Esophagus squamous epithelium (tissue), 5 donors: ENCODE results near the gene TNFRSF14. TPM values are rescaled to one million over a fixed set of nuclear protein-coding genes. Genes with fewer than 3 reads are reported as not detected.

ENCODE experiments used
- DNase-seq: peaks from one replicate; lab custom pipeline; 2025; lab: John Stamatoyannopoulos, UW
- H3K27ac ChIP-seq, 4 donors: fragments of 200-600 bp; sonication (generic); one replicate each; pipeline ENCODE4 v1.5.1; 2016 to 2019; ENCODE audit warnings: mild to moderate bottlenecking in 1 of 4
- H3K27me3 ChIP-seq, 4 donors: fragments of 200-600 bp; sonication (generic); 1 replicate in 3 of 4; 2 replicates in 1 of 4; pipeline versions ENCODE4 v1.5.1 to v1.6.0; 2017 to 2021; ENCODE audit warnings: antibody characterized with exemption in 1 of 4
- H3K36me3 ChIP-seq, 3 donors: fragments of 200-600 bp; sonication (generic); one replicate each; pipeline ENCODE4 v1.5.1; 2016 to 2019
- H3K4me1 ChIP-seq, 3 donors: fragments of 200-600 bp; sonication (generic); one replicate each; pipeline ENCODE4 v1.5.1; 2017 to 2019
- H3K4me3 ChIP-seq, 4 donors: fragments of 200-600 bp; sonication (generic); 1 replicate in 3 of 4; 2 replicates in 1 of 4; pipeline ENCODE4 v1.5.1; 2016 to 2019; ENCODE audit warnings: mild to moderate bottlenecking in 2 of 4, moderate library complexity in 1 of 4
- H3K9me3 ChIP-seq, 3 donors: fragments of 200-600 bp; sonication (generic); one replicate each; pipeline ENCODE4 v1.5.1; 2016 to 2019
- CTCF ChIP-seq, 6 experiments: fragments of 450-650 bp in 4 of 6; fragments of 200-600 bp in 2 of 6; sonication (generic) in 2 of 6; IDR thresholded peaks; one replicate each; pipeline ENCODE4 v1.5.1; 2016 to 2019; ENCODE audit warnings: antibody characterized with exemption in 6 of 6, mild to moderate bottlenecking in 4 of 6, moderate library complexity in 4 of 6
- POLR2A ChIP-seq, 4 donors: fragments of 450-650 bp; IDR thresholded peaks; one replicate each; pipeline ENCODE4 v1.6.1; 2017; ENCODE audit warnings: antibody characterized with exemption in 4 of 4, mild to moderate bottlenecking in 4 of 4, moderate library complexity in 3 of 4
- WGBS, 2 donors: methylation state at CpG; one replicate each; pipeline ENCODE4 v1.1.5; 2018; 5-methylcytosine and 5-hydroxymethylcytosine counted together
- intact Hi-C: fragments of 100-400 bp; cut with DNase I; formaldehyde crosslinking; loops from one replicate; pipeline ENCODE4 v1.15.0; 2022
- total RNA-seq, 4 donors: library from RNA; depleted of rRNA; stranded (reverse); fragments of >200 nt; gene quantifications; one replicate each; pipeline ENCODE4 v1.1.0, GENCODE V29; 2016
- donor health status: DM: yes; HTN: yes; CAD: no.

TNFRSF14 gene
- total RNA-seq, 4 donors from 2014 or later, result 13.8 to 39.5 (median 19.6) TPM

DNA sequence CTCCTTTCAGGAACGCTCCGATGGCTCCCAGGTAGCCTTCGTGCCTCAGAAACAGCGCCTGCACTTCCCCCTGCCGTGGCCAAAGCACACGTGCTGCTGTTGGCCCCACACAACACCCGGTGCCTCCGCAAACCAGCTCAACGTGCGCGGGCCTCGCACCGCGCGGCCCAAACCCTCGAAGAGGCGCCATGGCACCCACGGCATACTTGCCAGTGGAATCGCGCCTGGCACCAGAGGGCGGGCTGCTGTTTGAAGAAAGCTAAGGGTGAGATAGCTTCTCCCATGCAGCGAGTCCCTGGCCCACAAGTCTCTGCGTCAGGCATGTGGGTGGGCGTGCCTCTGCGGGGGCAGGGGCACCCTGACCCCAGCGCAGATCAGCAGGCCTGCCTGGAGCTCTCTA, 37.6 kb upstream of the TNFRSF14 start:
- no peak for TF ChIP-seq CTCF (IDR thresholded peaks at IDR 0.05)
- no peak for TF ChIP-seq POLR2A (IDR thresholded peaks at IDR 0.05)
- peaks cover 64 to 89% (median 73%) of the 10 kb centered on the region in 3 donors for H3K36me3 ChIP-seq
- peaks cover 3 to 7% (median 6%) of the 10 kb centered on the region in 3 donors for H3K4me1 ChIP-seq
- intact Hi-C loops, result no loop called here
- no peak overlapping the region for H3K4me3 ChIP-seq
- H3K9me3 ChIP-seq, result no peaks in the 10 kb centered on the region
- no peak for DNase-seq
- H3K27ac ChIP-seq, result no peak overlapping the region
- 91% methylated on average over 7 of the region's 26 CpGs; no CpG with 5 or more reads in 1 of the 2 donors for WGBS, 2 donors
- no peaks in the 10 kb centered on the region for H3K27me3 ChIP-seq

GRCh38 chr1:2519029-2519685, 37.0 kb upstream of the TNFRSF14 start:
- Histone ChIP-seq H3K36me3 (peaks cover 58 to 83% (median 67%) of the 10 kb centered on the region in 3 donors), H3K4me3 (no peak overlapping the region), H3K4me1 (peaks cover 8 to 14% (median 12%) of the 10 kb centered on the region in 3 donors), H3K9me3 (no peaks in the 10 kb centered on the region), H3K27ac (no peak overlapping the region), H3K27me3 (no peaks in the 10 kb centered on the region)
- intact Hi-C loops, result no loop called here
- 86 to 87% methylated on average over 22 of the region's 25 CpGs for WGBS, 2 donors
- TF ChIP-seq POLR2A (IDR thresholded peaks at IDR 0.05) (no peak), CTCF (IDR thresholded peaks at IDR 0.05) (no peak)
- DNase-seq, result no peak

- TF ChIP-seq POLR2A (IDR thresholded peaks at IDR 0.05) (no peak), CTCF (IDR thresholded peaks at IDR 0.05) (no peak)
- Histone ChIP-seq H3K36me3 (peaks cover 57 to 77% (median 63%) of the 10 kb centered on the region in 3 donors), H3K27ac (no peak overlapping the region), H3K4me3 (no peak overlapping the region), H3K27me3 (no peaks in the 10 kb centered on the region), H3K9me3 (no peaks in the 10 kb centered on the region), H3K4me1 (peaks cover 8 to 19% (median 18%) of the 10 kb centered on the region in 3 donors)
- 97% methylated on average over 4 of the region's 30 CpGs; no CpG with 5 or more reads in 1 of the 2 donors for WGBS, 2 donors
- no peak for DNase-seq
- intact Hi-C loops, result no loop called here
Measured at GRCh38 chr1:2519729-2520128, 36.4 kb upstream of the TNFRSF14 start.

DNA sequence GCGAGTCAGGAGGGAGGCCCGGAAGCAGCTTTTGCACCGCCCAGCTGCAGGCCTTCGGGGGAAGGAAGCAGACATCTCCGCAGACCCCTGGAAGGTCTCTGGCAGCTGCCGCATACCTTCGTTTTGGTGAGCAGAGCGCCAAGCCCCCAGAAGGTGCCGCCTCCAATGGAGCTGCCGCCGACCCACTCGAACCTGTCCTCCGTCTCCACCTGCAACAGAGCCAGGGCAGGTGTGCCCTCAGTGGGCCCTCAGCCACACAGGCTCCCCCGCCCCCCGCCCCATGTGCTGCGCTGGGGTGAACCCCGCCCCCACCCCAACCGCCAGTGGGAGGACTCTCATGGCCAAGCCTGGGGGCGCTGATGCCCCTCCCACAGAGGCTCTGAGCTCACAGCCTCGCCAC, 36.0 kb upstream of the TNFRSF14 start:
- no peaks in the 10 kb centered on the region for H3K27me3 ChIP-seq
- H3K27ac ChIP-seq, result no peak overlapping the region
- 92 to 95% methylated on average over 3 to 4 of the region's 20 CpGs for WGBS, 2 donors
- peaks cover 57 to 72% (median 58%) of the 10 kb centered on the region in 3 donors for H3K36me3 ChIP-seq
- no peak for DNase-seq
- no peak overlapping the region for H3K4me3 ChIP-seq
- intact Hi-C loops, result no loop called here
- TF ChIP-seq CTCF (IDR thresholded peaks at IDR 0.05), result no peak
- TF ChIP-seq POLR2A (IDR thresholded peaks at IDR 0.05), result no peak
- H3K9me3 ChIP-seq, result no peaks in the 10 kb centered on the region
- peaks cover 11 to 24% (median 22%) of the 10 kb centered on the region in 3 donors for H3K4me1 ChIP-seq

GRCh38 chr1:2520806-2521205, 35.4 kb upstream of the TNFRSF14 start:
- intact Hi-C loops, result no loop called here
- peaks cover 53 to 66% (median 54%) of the 10 kb centered on the region in 3 donors for H3K36me3 ChIP-seq
- H3K9me3 ChIP-seq, result no peaks in the 10 kb centered on the region
- no peak for TF ChIP-seq CTCF (IDR thresholded peaks at IDR 0.05)
- no peak for TF ChIP-seq POLR2A (IDR thresholded peaks at IDR 0.05)
- H3K4me1 ChIP-seq, result peaks cover 17 to 30% (median 27%) of the 10 kb centered on the region in 3 donors
- no peak overlapping the region for H3K27ac ChIP-seq
- DNase-seq, result no peak
- no peak overlapping the region for H3K4me3 ChIP-seq
- 84 to 94% methylated on average over 9 to 10 of the region's 21 CpGs for WGBS, 2 donors
- H3K27me3 ChIP-seq, result no peaks in the 10 kb centered on the region
